ENCODE measurements around the gene PEAR1. TPM values are rescaled to one million over a fixed set of nuclear protein-coding genes. Genes with fewer than 3 reads are reported as not detected.

PEAR1 gene
- total and polyA plus RNA-seq, 2 of the 4 experiments (the other 2 are of a cell fraction): 2.0 to 44.4 TPM

DNA sequence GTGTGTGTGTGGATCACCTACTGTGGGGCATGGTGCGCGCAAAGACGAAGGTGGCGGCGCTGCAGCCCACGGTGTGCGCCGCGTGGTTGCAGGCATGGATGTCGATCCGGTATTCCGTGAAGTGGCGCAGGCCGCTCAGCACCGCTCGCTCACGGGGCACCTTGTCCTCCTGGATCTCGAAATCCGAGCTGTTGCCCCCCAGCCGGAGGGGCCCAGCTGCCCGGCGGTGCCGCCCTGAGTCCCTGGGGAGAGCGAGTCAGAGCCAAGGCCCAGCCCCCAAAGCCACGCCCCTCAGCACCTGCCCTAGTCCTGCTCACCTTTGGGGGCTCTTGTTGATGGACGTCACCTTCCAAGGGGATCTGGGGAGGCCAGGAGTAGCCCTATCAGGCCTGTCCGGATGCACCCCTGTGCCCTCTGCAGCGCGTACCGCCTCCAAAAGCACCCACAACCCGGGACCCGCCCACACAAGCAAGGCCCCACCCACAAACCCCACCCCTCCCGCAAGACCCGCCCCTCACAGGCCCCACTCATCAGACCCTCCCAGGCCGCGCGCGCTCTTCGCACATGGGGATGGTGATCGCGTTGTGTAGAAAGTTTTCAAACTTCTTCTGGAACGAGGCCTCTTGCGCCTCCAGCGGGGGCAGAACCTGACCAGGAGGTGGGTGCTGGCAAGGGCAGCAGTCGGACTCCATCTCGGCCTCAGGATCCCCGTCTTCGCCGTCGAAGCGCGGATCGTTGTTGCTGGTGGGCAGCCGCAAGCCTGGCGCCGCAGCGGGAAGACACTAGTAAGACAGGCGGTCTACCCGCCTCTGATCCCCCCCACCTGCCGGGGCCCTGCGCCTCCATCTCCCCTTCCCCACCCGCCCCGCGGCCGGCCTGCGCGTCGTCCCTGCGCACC, 48.2 kb upstream of the PEAR1 start:
- H3K4me3 ChIP-seq (ENCODE audit: insufficient read depth, low read depth, low read length): no peak overlapping the region
- no peak overlapping the region for H2AK5ac ChIP-seq (ENCODE audit: low read depth, low read length)
- H3K4me1 ChIP-seq (ENCODE audit: control insufficient read depth, insufficient read depth, low read length): no peaks in the 10 kb centered on the region; the same call in 1 of the 2 replicates
- ChIA-PET CTCF (interaction anchor here (1.0 kb wide), 1 partner anchor 28 kb away, joined by 3 read pairs; no protein-coding TSS in a partner anchor), POLR2A (ENCODE audit: unreplicated experiment) (no interaction called here)
- no peak overlapping the region for H3K4ac ChIP-seq (ENCODE audit: low read depth, low read length)
- H3K27me3 ChIP-seq (ENCODE audit: control insufficient read depth, insufficient read depth, low read length): peaks cover 93% of the 10 kb centered on the region
- intact Hi-C loops (cut with micrococcal nuclease): no loop called here
- H4K20me1 ChIP-seq (ENCODE audit: insufficient read depth, low read length): no peaks in the 10 kb centered on the region; the same call in 1 of the 2 replicates
- no peak overlapping the region for H3K9ac ChIP-seq (ENCODE audit: low read depth, low read length)
- in situ Hi-C loops (cut with MboI; ENCODE audit: low sequenced_read_pairs): no loop called here
- DNase-seq (no peak), ATAC-seq (ENCODE audit: low read depth) (no peak; the same call in 1 of the 2 replicates)
- peak overlapping the region; percentile 41 for H2AFZ ChIP-seq (replicated peaks; ENCODE audit: low read length, poor library complexity)
- no peak overlapping the region for H4K91ac ChIP-seq (ENCODE audit: insufficient read depth, low read depth, low read length)
- no peak overlapping the region for H3K23ac ChIP-seq (ENCODE audit: low read depth, low read length)
- no peak overlapping the region for H3K4me2 ChIP-seq (ENCODE audit: low read depth, low read length)
- no peak overlapping the region for H2BK15ac ChIP-seq (ENCODE audit: low read depth, low read length)
- 1% methylated on average over 13 of the region's 69 CpGs; no CpG with 5 or more reads in 1 of the 2 experiments for WGBS, 2 experiments (ENCODE audit: extremely low coverage in 2 of 2, insufficient read length in 1 of 2)
- no peak overlapping the region for H2BK5ac ChIP-seq (ENCODE audit: low read depth, low read length, poor library complexity, severe bottlenecking)
- H4K8ac ChIP-seq (ENCODE audit: low read depth in 2 of 2, low read length in 2 of 2): no peak overlapping the region
- H3K27ac ChIP-seq (ENCODE audit: insufficient read depth, low read length): no peak overlapping the region
- H3K14ac ChIP-seq (replicated peaks; ENCODE audit: low read depth, low read length): no peak overlapping the region
- no peak for TF ChIP-seq FOS (IDR thresholded peaks at IDR 0.05; ENCODE audit: low read depth, low read length)
- no peak for TF ChIP-seq NFE2L2 (IDR thresholded peaks at IDR 0.05; ENCODE audit: low read depth, low read length)
- no peak for TF ChIP-seq CEBPB (IDR thresholded peaks at IDR 0.05; ENCODE audit: low read depth, low read length)
- no peak for TF ChIP-seq RFX5 (IDR thresholded peaks at IDR 0.05; ENCODE audit: low read depth, low read length)
- TF ChIP-seq, protein P1, sequence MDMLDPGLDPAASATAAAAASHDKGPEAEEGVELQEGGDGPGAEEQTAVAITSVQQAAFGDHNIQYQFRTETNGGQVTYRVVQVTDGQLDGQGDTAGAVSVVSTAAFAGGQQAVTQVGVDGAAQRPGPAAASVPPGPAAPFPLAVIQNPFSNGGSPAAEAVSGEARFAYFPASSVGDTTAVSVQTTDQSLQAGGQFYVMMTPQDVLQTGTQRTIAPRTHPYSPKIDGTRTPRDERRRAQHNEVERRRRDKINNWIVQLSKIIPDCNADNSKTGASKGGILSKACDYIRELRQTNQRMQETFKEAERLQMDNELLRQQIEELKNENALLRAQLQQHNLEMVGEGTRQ (IDR thresholded peaks at IDR 0.05; ENCODE audit: low read depth, low read length): no peak
- no peak for TF ChIP-seq MXI1 (IDR thresholded peaks at IDR 0.05; ENCODE audit: borderline replicate concordance, low read depth, low read length)
- H3K9me3 ChIP-seq (ENCODE audit: control insufficient read depth, insufficient read depth, low read length): no peaks in the 10 kb centered on the region; the same call in 1 of the 2 replicates
- H3K36me3 ChIP-seq (ENCODE audit: control insufficient read depth, insufficient read depth, low read length): no peaks in the 10 kb centered on the region
- BruUV-seq (replicated peaks): no TSS peak
- no peak overlapping the region for H2BK20ac ChIP-seq (ENCODE audit: low read depth, low read length)
- H2BK120ac ChIP-seq (ENCODE audit: low read depth, low read length): no peak overlapping the region
- no peak overlapping the region for H2AK9ac ChIP-seq (replicated peaks; ENCODE audit: low read depth, low read length, poor library complexity)
- no peaks in the 10 kb centered on the region for H3K9me1 ChIP-seq (ENCODE audit: insufficient read depth, low read length)
- dilution Hi-C loops (cut with HindIII; ENCODE audit: low sequenced_read_pairs, unreplicated experiment): no loop called here
- H3K79me1 ChIP-seq (ENCODE audit: low read depth in 1 of 2, low read length in 2 of 2): no peaks in the 10 kb centered on the region
- H4K5ac ChIP-seq (ENCODE audit: low read depth, low read length): no peak overlapping the region
- no peak overlapping the region for H3K56ac ChIP-seq (ENCODE audit: extremely low read depth, insufficient read depth, low read length)
- no peak overlapping the region for H3K18ac ChIP-seq (ENCODE audit: low read depth, low read length)

Data from IMR-90 (cell line).